Activated naive CD4-positive, alpha-beta T cell treated with anti-CD3 and anti-CD28 coated beads, Interleukin-2, amount 10 ng/mL, durations not matched to agents 7 days and 5 days (primary cell): Measurements from ENCODE around the gene FLACC1.
"Not testable (repeated sequence)": the region's sequence is repeated elsewhere in the genome, so short reads cannot be mapped to it uniquely, and the experiment has no call there.

ENCODE experiments used
- CTCF ChIA-PET: fragments of 350-600 bp; sonication (Branson Sonifier 250); formaldehyde crosslinking; loops from one replicate; lab custom pipeline; 2021; ENCODE audit warnings: antibody characterized with exemption; lab: Charles Lee
- DNase-seq: peaks from one replicate; pipeline ENCODE4 v3.0.0-alpha.2; 2020
- H3K27ac Mint-ChIP-seq: one replicate; pipeline ENCODE4 v1.8.0; 2021; ENCODE audit warnings: mild to moderate bottlenecking, moderate library complexity, mixed read lengths
- H3K27me3 Mint-ChIP-seq: one replicate; pipeline ENCODE4 v1.8.0; 2021; ENCODE audit warnings: mild to moderate bottlenecking, mixed read lengths
- H3K36me3 Mint-ChIP-seq: one replicate; pipeline ENCODE4 v1.8.0; 2021; ENCODE audit warnings: mixed read lengths
- H3K4me1 Mint-ChIP-seq: one replicate; pipeline ENCODE4 v1.8.0; 2021; ENCODE audit warnings: mixed read lengths
- H3K4me3 Mint-ChIP-seq: one replicate; pipeline ENCODE4 v1.8.0; 2021; ENCODE audit warnings: mild to moderate bottlenecking, moderate library complexity, mixed read lengths
- H3K9me3 Mint-ChIP-seq: one replicate; pipeline ENCODE4 v1.8.0; 2021; ENCODE audit warnings: mixed read lengths

The FLACC1 gene

GRCh38 chr2:201357221-201357620, at the start of gene FLACC1:
FLACC1 (minus strand) TSS chr2:201357345; CDS start chr2:201351404, 5,941 bp downstream.
- Mint-ChIP-seq H3K27ac (no peak within 1 kb of the TSS), H3K9me3 (peaks cover under 1% of the 10 kb centered on the region), H3K4me3 (no peak within 1 kb of the TSS), H3K36me3 (peaks cover 41% of the 10 kb centered on the region), H3K4me1 (peaks cover 16% of the 10 kb centered on the region), H3K27me3 (no peaks in the 10 kb centered on the region)
- no peak for DNase-seq
- CTCF ChIA-PET: interaction anchor here (0.6 to 1.2 kb wide), 3 partner anchors 47 to 175 kb away, joined by 3 read pairs; partner anchors contain the start of gene CASP10

GRCh38 chr2:201406077-201406662, 49.0 kb upstream of the FLACC1 start:
- DNase-seq: no peak
- CTCF ChIA-PET: interaction anchor here (1.0 kb wide), 1 partner anchor 42 kb away, joined by 4 read pairs; no protein-coding TSS in a partner anchor
- H3K9me3 Mint-ChIP-seq: no peaks in the 10 kb centered on the region
- peaks cover 52% of the 10 kb centered on the region for H3K36me3 Mint-ChIP-seq
- H3K27ac Mint-ChIP-seq: peak overlapping the region; percentile 88
- H3K4me1 Mint-ChIP-seq: peaks cover 70% of the 10 kb centered on the region
- peak overlapping the region; percentile 32 for H3K4me3 Mint-ChIP-seq
- H3K27me3 Mint-ChIP-seq: no peaks in the 10 kb centered on the region

GRCh38 chr2:201404699-201405280, 47.6 kb upstream of the FLACC1 start:
- Mint-ChIP-seq H3K4me1 (peaks cover 64% of the 10 kb centered on the region), H3K36me3 (peaks cover 44% of the 10 kb centered on the region), H3K27me3 (no peaks in the 10 kb centered on the region), H3K4me3 (no peak overlapping the region), H3K9me3 (no peaks in the 10 kb centered on the region), H3K27ac (peak overlapping the region; percentile 88)
- no peak for DNase-seq
- CTCF ChIA-PET: interaction anchor here (0.7 to 1.0 kb wide), 4 partner anchors 9 to 92 kb away, joined by 3 to 7 read pairs (median 3); partner anchors contain the start of gene FLACC1

GRCh38 chr2:201403880-201404279, 46.7 kb upstream of the FLACC1 start:
- H3K27ac Mint-ChIP-seq: no peak overlapping the region
- peaks cover 62% of the 10 kb centered on the region for H3K4me1 Mint-ChIP-seq
- no peak overlapping the region for H3K4me3 Mint-ChIP-seq
- no peaks in the 10 kb centered on the region for H3K27me3 Mint-ChIP-seq
- peaks cover 50% of the 10 kb centered on the region for H3K36me3 Mint-ChIP-seq
- CTCF ChIA-PET: interaction anchor here (1.0 kb wide), 1 partner anchor 10 kb away, joined by 7 read pairs; no protein-coding TSS in a partner anchor
- no peak for DNase-seq
- H3K9me3 Mint-ChIP-seq: no peaks in the 10 kb centered on the region

- peaks cover 53% of the 10 kb centered on the region for H3K36me3 Mint-ChIP-seq
- H3K27me3 Mint-ChIP-seq: no peaks in the 10 kb centered on the region
- no peaks in the 10 kb centered on the region for H3K9me3 Mint-ChIP-seq
- H3K4me1 Mint-ChIP-seq: peaks cover 60% of the 10 kb centered on the region
- DNase-seq: no peak
- H3K4me3 Mint-ChIP-seq: no peak overlapping the region
- H3K27ac Mint-ChIP-seq: no peak overlapping the region
- CTCF ChIA-PET: interaction anchor here (0.6 to 1.3 kb wide), 2 partner anchors 39 to 773 kb away, joined by 3 read pairs; no protein-coding TSS in a partner anchor
Measured at GRCh38 chr2:201402651-201403562, 45.8 kb upstream of the FLACC1 start.

GRCh38 chr2:201401815-201402214, 44.7 kb upstream of the FLACC1 start:
- CTCF ChIA-PET: interaction anchor here (1.3 kb wide), 1 partner anchor 38 kb away, joined by 3 read pairs; no protein-coding TSS in a partner anchor
- Mint-ChIP-seq H3K9me3 (no peaks in the 10 kb centered on the region), H3K27me3 (no peaks in the 10 kb centered on the region), H3K4me1 (peaks cover 52% of the 10 kb centered on the region), H3K4me3 (no peak overlapping the region), H3K36me3 (peaks cover 58% of the 10 kb centered on the region), H3K27ac (no peak overlapping the region)
- no peak for DNase-seq

- H3K36me3 Mint-ChIP-seq: peaks cover 58% of the 10 kb centered on the region
- no peak overlapping the region for H3K4me3 Mint-ChIP-seq
- peaks cover 10% of the 10 kb centered on the region for H3K4me1 Mint-ChIP-seq
- CTCF ChIA-PET: no interaction called here
- no peaks in the 10 kb centered on the region for H3K9me3 Mint-ChIP-seq
- no peak overlapping the region for H3K27ac Mint-ChIP-seq
- no peaks in the 10 kb centered on the region for H3K27me3 Mint-ChIP-seq
- DNase-seq: no peak
Measured at GRCh38 chr2:201396595-201396994, 39.5 kb upstream of the FLACC1 start.

GRCh38 chr2:201383136-201383535, 26.0 kb upstream of the FLACC1 start:
- no peak overlapping the region for H3K4me3 Mint-ChIP-seq
- no peaks in the 10 kb centered on the region for H3K9me3 Mint-ChIP-seq
- H3K27me3 Mint-ChIP-seq: no peaks in the 10 kb centered on the region
- no peak overlapping the region for H3K27ac Mint-ChIP-seq
- H3K4me1 Mint-ChIP-seq: no peaks in the 10 kb centered on the region
- no peak for DNase-seq
- CTCF ChIA-PET: interaction anchor here (1.5 kb wide), 1 partner anchor 19 kb away, joined by 3 read pairs; no protein-coding TSS in a partner anchor
- peaks cover 65% of the 10 kb centered on the region for H3K36me3 Mint-ChIP-seq

GRCh38 chr2:201378496-201379397, 21.6 kb upstream of the FLACC1 start:
- H3K4me1 Mint-ChIP-seq: no peaks in the 10 kb centered on the region
- no peak overlapping the region for H3K4me3 Mint-ChIP-seq
- no peaks in the 10 kb centered on the region for H3K9me3 Mint-ChIP-seq
- no peak overlapping the region for H3K27ac Mint-ChIP-seq
- no peaks in the 10 kb centered on the region for H3K27me3 Mint-ChIP-seq
- DNase-seq: no peak
- CTCF ChIA-PET: interaction anchor here (0.7 kb wide), 1 partner anchor 416 kb away, joined by 3 read pairs; no protein-coding TSS in a partner anchor
- peaks cover 61% of the 10 kb centered on the region for H3K36me3 Mint-ChIP-seq

- Mint-ChIP-seq H3K36me3 (peaks cover 63% of the 10 kb centered on the region), H3K27me3 (no peaks in the 10 kb centered on the region)
- CTCF ChIA-PET: no interaction called here
Measured at GRCh38 chr2:201377218-201377617, 20.1 kb upstream of the FLACC1 start.

GRCh38 chr2:201369775-201370174, 12.6 kb upstream of the FLACC1 start:
- Mint-ChIP-seq H3K27ac (no peak overlapping the region), H3K27me3 (no peaks in the 10 kb centered on the region), H3K4me3 (no peak overlapping the region), H3K4me1 (no peaks in the 10 kb centered on the region), H3K36me3 (peaks cover 93% of the 10 kb centered on the region), H3K9me3 (peaks cover 18% of the 10 kb centered on the region)
- CTCF ChIA-PET: no interaction called here
- DNase-seq: no peak

More at GRCh38 chr2:201377218-201377617, 20.1 kb upstream of the FLACC1 start:
- no peaks in the 10 kb centered on the region for H3K4me1 Mint-ChIP-seq
- no peak overlapping the region for H3K4me3 Mint-ChIP-seq
- H3K27ac Mint-ChIP-seq: peak overlapping the region; percentile 26
- no peak for DNase-seq
- H3K9me3 Mint-ChIP-seq: no peaks in the 10 kb centered on the region

GRCh38 chr2:201369318-201369717, 12.2 kb upstream of the FLACC1 start:
- Mint-ChIP-seq H3K36me3 (peaks cover 92% of the 10 kb centered on the region), H3K9me3 (peaks cover 19% of the 10 kb centered on the region)
- H3K27me3 Mint-ChIP-seq, DNase-seq, H3K4me3 Mint-ChIP-seq, H3K4me1 Mint-ChIP-seq, H3K27ac Mint-ChIP-seq: not testable (repeated sequence)
- CTCF ChIA-PET: interaction anchor here (1.0 kb wide), 1 partner anchor 31 kb away, joined by 3 read pairs; no protein-coding TSS in a partner anchor

- CTCF ChIA-PET: interaction anchor here (2.8 kb wide), 1 partner anchor 129 kb away, joined by 40 read pairs; no protein-coding TSS in a partner anchor
- no peak for DNase-seq
- Mint-ChIP-seq H3K36me3 (peaks cover 95% of the 10 kb centered on the region), H3K4me3 (no peak overlapping the region), H3K27ac (no peak overlapping the region), H3K27me3 (no peaks in the 10 kb centered on the region), H3K9me3 (peaks cover 33% of the 10 kb centered on the region), H3K4me1 (peaks cover 29% of the 10 kb centered on the region)
Measured at GRCh38 chr2:201366146-201366545, 9.0 kb upstream of the FLACC1 start.
